Suprapubic skin (tissue), 4 donors: Measurements from ENCODE around the gene SAMD7.

ENCODE experiments used
- CTCF ChIP-seq, 2 donors: fragments of 200-600 bp in 1 of 2; fragments of 450-650 bp in 1 of 2; sonication (generic) in 1 of 2; IDR thresholded peaks; one replicate each; pipeline ENCODE4 v1.5.1; 2016 to 2019; ENCODE audit warnings: antibody characterized with exemption in 2 of 2, mild to moderate bottlenecking in 1 of 2, moderate library complexity in 1 of 2
- EP300 ChIP-seq: sonication (generic); formaldehyde crosslinking; IDR thresholded peaks from one replicate; pipeline ENCODE4 v1.6.1; 2017; ENCODE audit warnings: antibody characterized with exemption
- POLR2A ChIP-seq, 2 donors: fragments of 450-650 bp; IDR thresholded peaks; one replicate each; pipeline ENCODE4 v1.6.1; 2017; ENCODE audit warnings: antibody characterized with exemption in 2 of 2, mild to moderate bottlenecking in 2 of 2, moderate library complexity in 2 of 2
- POLR2AphosphoS5 ChIP-seq, 3 donors: sonication (generic); formaldehyde crosslinking; IDR thresholded peaks; one replicate each; pipeline ENCODE4 v1.6.1; 2017; ENCODE audit warnings: antibody characterized with exemption in 3 of 3

DNA sequence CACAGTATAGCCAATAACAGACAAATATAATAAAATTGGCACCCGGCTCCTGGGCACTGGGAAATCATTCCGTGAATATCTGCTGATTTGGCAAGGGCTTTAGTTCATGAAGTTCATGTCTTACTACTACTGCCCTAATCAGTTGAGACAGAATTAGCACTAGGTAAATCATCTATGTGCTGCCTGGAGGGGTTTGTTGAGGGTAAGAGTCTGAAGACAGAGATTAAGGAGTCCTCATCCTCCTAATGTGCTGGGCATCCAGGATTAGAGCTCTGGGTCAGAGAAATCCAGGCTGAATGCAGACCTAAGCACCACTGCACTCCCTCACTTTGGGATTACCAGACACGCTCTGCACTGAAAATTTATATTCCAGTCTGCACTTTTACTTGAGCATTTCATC, 2.0 kb downstream of the SAMD7 start:
- TF ChIP-seq CTCF (IDR thresholded peaks at IDR 0.05): no peak
- TF ChIP-seq EP300: no peak
- no peak for TF ChIP-seq POLR2A (IDR thresholded peaks at IDR 0.05)
- TF ChIP-seq POLR2AphosphoS5 (IDR thresholded peaks at IDR 0.05): no peak
